ENCODE measurements around the gene SLC37A3.

The SLC37A3 gene

DNA sequence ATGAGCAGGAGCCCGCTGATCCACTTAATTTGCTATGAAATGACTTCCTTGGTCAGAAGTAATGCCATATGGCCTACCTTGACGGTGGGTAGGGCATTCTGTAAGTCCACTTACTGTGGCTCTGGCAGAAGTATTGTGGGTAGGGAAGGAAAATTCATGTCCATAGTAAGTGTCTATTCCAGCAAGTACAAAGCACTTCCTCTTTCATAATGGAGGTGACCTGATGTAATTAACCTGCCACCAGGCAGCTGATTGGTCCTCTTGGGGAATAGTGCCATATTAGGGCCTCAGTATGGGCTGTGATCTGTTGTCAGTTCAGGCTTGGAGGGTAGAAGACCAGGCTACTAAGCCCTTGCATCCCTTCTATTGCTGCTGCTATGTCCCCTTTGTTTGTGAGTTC lies 103.9 kb downstream of the SLC37A3 start:
- H3K27ac Mint-ChIP-seq = no peak overlapping the region
- no peaks in the 10 kb centered on the region for H3K4me1 Mint-ChIP-seq (ENCODE audit: low read depth)
- H3K9me3 Mint-ChIP-seq = no peaks in the 10 kb centered on the region
- no peaks in the 10 kb centered on the region for H3K36me3 Mint-ChIP-seq (ENCODE audit: low read depth)
- no peak overlapping the region for H3K4me3 Mint-ChIP-seq
- no peaks in the 10 kb centered on the region for H3K27me3 Mint-ChIP-seq

DNA sequence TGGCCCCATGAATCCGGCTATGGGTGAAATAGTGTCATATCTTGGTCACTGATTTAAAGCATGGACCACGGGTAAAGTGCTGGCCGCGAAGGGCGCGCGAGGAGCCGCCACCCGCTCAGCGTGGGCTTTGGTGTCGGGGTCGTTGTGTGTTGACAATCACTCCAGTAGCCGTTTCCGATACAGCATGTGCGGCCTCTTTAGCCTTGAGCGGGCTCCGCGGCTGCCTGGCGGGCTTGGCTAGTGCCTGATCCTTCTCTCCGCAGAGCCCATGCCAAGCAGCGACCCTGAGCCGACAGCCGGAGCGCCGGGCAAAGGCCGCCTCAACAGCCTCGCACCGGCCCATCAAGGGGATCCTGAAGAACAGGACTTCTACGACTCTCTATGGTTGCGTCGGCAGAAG lies 105.9 kb downstream of the SLC37A3 start:
- Mint-ChIP-seq H3K27ac (no peak overlapping the region), H3K9me3 (no peaks in the 10 kb centered on the region), H3K36me3 (ENCODE audit: low read depth) (no peaks in the 10 kb centered on the region), H3K4me1 (ENCODE audit: low read depth) (no peaks in the 10 kb centered on the region), H3K27me3 (no peaks in the 10 kb centered on the region), H3K4me3 (no peak overlapping the region)

DNA sequence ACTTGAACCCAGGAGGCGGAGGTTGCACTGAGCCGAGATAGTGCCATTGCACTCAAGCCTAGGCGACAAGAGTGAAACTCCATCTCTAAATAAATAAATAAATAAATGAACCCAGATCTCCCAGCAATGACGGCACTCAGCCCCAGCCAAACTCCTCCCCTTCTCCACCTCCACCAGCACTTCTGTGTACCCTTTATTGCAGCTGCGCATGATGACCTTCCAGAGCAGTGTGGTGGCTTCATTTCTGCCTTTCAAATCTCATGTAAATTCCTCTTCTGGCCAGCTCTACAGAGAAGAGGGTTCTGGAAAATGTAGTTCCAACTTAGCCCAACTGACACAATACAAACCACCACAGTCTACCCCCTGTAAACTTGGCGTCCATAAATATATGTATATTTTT lies 108.5 kb downstream of the SLC37A3 start:
- Mint-ChIP-seq H3K36me3 (ENCODE audit: low read depth) (no peaks in the 10 kb centered on the region), H3K4me3 (no peak overlapping the region), H3K4me1 (ENCODE audit: low read depth) (no peaks in the 10 kb centered on the region), H3K27me3 (no peaks in the 10 kb centered on the region), H3K9me3 (no peaks in the 10 kb centered on the region), H3K27ac (no peak overlapping the region)

DNA sequence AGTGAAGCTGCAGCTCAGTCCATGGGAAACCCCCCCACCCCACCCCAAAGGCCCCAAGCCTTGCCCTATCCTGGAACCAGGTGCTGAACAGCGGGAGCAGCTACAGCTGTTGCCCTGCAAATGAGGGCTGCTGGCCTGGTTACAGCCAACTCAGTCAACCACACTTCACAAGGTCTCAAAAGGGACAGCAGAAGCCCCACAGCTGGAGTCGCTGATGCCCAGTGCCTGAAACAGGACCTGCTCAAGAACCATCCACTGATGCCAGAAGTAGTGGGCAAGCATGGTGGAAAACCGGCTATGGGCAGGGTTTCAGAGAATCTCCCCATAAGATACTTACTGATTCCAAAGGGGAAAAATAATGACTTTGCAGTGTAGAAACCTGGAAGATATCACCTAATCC lies 110.3 kb downstream of the SLC37A3 start:
- Mint-ChIP-seq H3K9me3 (no peaks in the 10 kb centered on the region), H3K27ac (no peak overlapping the region), H3K36me3 (ENCODE audit: low read depth) (no peaks in the 10 kb centered on the region), H3K27me3 (no peaks in the 10 kb centered on the region), H3K4me3 (no peak overlapping the region), H3K4me1 (ENCODE audit: low read depth) (no peaks in the 10 kb centered on the region)

DNA sequence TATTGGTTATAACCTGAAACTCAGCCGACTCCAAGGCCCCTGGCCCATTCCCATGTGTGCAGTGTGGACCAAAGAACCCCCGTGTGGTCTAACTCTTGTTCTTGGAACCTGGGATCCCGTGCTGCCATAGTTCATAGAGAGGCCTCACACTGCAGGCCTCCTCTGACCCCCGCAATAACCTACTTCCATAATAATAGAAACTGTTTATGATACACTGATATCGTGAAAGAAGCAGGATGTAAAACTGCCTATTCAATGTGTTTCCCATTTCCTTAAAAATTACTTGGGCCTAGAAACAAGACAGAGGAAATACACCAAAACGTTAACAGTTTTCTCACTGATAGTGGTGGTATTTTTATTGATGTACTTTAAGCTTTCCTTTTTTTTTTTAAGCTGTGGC lies 112.4 kb downstream of the SLC37A3 start:
- Mint-ChIP-seq H3K4me3 (no peak overlapping the region), H3K36me3 (ENCODE audit: low read depth) (no peaks in the 10 kb centered on the region), H3K4me1 (ENCODE audit: low read depth) (no peaks in the 10 kb centered on the region), H3K27me3 (no peaks in the 10 kb centered on the region), H3K27ac (no peak overlapping the region), H3K9me3 (no peaks in the 10 kb centered on the region)

DNA sequence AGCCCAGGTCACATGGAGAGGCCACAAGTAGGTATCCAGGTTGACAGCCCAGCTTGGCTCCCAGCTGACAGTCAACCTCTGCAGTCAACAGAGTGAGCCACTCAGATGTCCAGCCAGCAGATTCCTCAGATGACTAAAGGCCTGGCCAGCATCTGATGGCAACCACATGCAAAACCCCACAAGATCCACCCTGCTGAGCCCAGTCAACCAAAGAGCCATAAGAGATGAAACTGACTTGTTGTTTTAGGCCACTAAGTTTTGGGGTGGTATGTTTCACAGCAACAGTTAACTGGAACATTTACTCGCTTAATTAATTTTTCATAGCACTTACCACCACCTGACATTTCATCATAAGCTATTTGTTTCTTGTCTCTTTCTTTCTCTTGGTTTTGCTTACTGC lies 114.3 kb downstream of the SLC37A3 start:
- Mint-ChIP-seq H3K27me3 (peaks cover 4% of the 10 kb centered on the region), H3K4me3 (no peak overlapping the region), H3K27ac (no peak overlapping the region), H3K4me1 (ENCODE audit: low read depth) (no peaks in the 10 kb centered on the region), H3K36me3 (ENCODE audit: low read depth) (no peaks in the 10 kb centered on the region), H3K9me3 (no peaks in the 10 kb centered on the region)
